Ovary (tissue), 9 donors: ENCODE data around the gene SFMBT2. TPM values are rescaled to one million over a fixed set of nuclear protein-coding genes. Genes with fewer than 3 reads are reported as not detected.

Experiments
- DNase-seq, 5 donors: peaks; one replicate each; pipeline ENCODE4 v3.0.0-alpha.2; 2019 to 2020
- H3K27ac ChIP-seq, 2 donors: fragments of 200-600 bp; one replicate each; pipeline versions ENCODE4 v1.5.1 to v1.8.0; 2019 to 2022
- H3K27me3 ChIP-seq: fragments of 200-600 bp; one replicate; pipeline ENCODE4 v1.8.0; 2022
- H3K36me3 ChIP-seq: fragments of 200-600 bp; sonication (generic); one replicate; pipeline ENCODE4 v1.5.1; 2019
- H3K4me1 ChIP-seq: one replicate; pipeline ENCODE4 v1.8.1; 2013; ENCODE audit warnings: mild to moderate bottlenecking, moderate library complexity; ENCODE audit not compliant: insufficient read depth
- H3K4me3 ChIP-seq: fragments of 200-600 bp; sonication (generic); one replicate; pipeline ENCODE4 v1.5.1; 2017
- H3K9me3 ChIP-seq, 2 donors: fragments of 200-600 bp in 1 of 2; sonication (generic) in 1 of 2; one replicate each; pipeline versions ENCODE4 v1.5.1 to v1.8.1; 2013 to 2019; ENCODE audit warnings: mild to moderate bottlenecking in 1 of 2, moderate library complexity in 1 of 2
- EP300 ChIP-seq: sonication (generic); formaldehyde crosslinking; IDR thresholded peaks from one replicate; pipeline ENCODE4 v1.6.1; 2017; ENCODE audit warnings: antibody characterized with exemption
- POLR2A ChIP-seq: fragments of 450-650 bp; IDR thresholded peaks from one replicate; pipeline ENCODE4 v1.6.1; 2017; ENCODE audit warnings: antibody characterized with exemption, mild to moderate bottlenecking, moderate library complexity
- WGBS, 3 donors: extraction: QIAGEN DNeasy Blood & Tissue Kit in 1 of 3; methylation state at CpG; one replicate each; pipeline versions ENCODE4 v1.1.5 to v1.1.7; 2013 to 2017; 5-methylcytosine and 5-hydroxymethylcytosine counted together
- intact Hi-C, 4 donors: fragments of 100-400 bp; cut with DNase I; formaldehyde crosslinking; loops; one replicate each; pipeline versions ENCODE4 v1.11.0 to v1.15.1; 2022 to 2023
- polyA plus RNA-seq, 2 donors: library from polyadenylated mRNA; stranded (reverse); fragments of 200-250 nt in 1 of 2; fragments of 350-450 nt in 1 of 2; fragmentation: Illumina TruSeq in 1 of 2; extraction: RNeasy Lipid Tissue Mini Kit (QIAGEN cat#74804) in 1 of 2; gene quantifications; one replicate each; pipeline ENCODE4 v1.2.3, GENCODE V29; 2013 to 2014
- total RNA-seq, 7 donors: library from RNA; depleted of rRNA in 2 of 7; stranded (reverse); fragments of >200 nt in 2 of 7; fragmentation: NEBNext Ultra II Directional in 3 of 7; extraction: Animal tissue kit (Norgen Biotek cat#: 25700) in 3 of 7; gene quantifications; one replicate each; pipeline versions ENCODE4 v1.1.0 to v1.2.4, GENCODE V29; 2016 to 2023
- TF ChIP-seq, protein P1 (sequence below), 3 donors: fragments of 450-650 bp in 2 of 3; fragments of 200-600 bp in 1 of 3; IDR thresholded peaks; one replicate each; pipeline versions ENCODE4 v1.5.1 to v1.8.0; 2016 to 2022; ENCODE audit warnings: antibody characterized with exemption in 3 of 3, mild to moderate bottlenecking in 1 of 3
- donor health status: DM: no; HTN: no; CAD: no; lungs with moderate emphysema.
- donor health status: DM: no; HTN: no; CAD: no.
- donor health status: Bipolar disorder and iron deficiency.
- donor health status: DM: yes; HTN: yes; CAD: no.
- donor health status: DM: no; HTN: no; CAD: no.
- donor health status: DM: yes; HTN: yes; CAD: no.

The SFMBT2 gene
- total and polyA plus RNA-seq, 9 donors, result 5.0 to 28.1 (median 17.8) TPM

DNA sequence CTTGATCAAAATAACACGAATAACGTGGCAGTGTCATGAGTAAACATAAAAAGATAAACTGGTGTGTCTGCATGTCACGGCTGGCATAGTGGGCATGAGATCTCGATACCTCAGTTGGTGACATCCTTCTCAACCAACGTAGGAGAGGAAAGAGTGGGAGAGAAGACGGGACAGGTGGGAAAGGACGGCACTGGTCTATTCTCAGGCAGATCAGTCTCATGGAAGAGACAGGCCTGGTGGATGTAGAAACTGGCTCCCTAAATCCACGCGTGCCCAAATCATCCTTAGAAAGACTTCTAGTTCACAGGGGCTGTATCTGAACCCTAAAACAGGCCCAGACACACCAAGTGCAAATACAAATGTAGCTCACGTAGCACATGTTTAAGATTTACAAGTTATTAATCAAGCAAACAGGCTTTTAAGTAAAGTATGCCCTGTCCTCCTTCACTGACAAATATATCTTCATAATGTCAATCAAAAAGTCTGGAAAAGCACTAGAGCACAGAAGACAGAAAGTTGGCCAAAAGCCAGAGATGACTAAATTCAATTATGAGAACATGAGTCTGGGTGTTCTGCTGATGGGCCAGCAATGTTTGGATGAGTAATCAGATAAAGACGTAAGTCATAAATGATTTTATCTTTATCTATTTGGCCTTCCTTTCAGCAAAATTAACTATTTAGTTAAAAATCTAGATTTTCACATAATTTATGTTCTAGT is 56.3 kb downstream of the SFMBT2 start:
- 91 to 92% (median 92%) methylated on average over 11 of the region's 11 CpGs for WGBS, 3 donors
- Histone ChIP-seq H3K36me3 (no peaks in the 10 kb centered on the region), H3K4me1 (no peaks in the 10 kb centered on the region), H3K4me3 (no peak overlapping the region), H3K9me3 (no peaks in the 10 kb centered on the region), H3K27ac (no peak overlapping the region), H3K27me3 (no peaks in the 10 kb centered on the region)
- DNase-seq, result no peak
- TF ChIP-seq EP300 (no peak), POLR2A (no peak)
- TF ChIP-seq, protein P1, sequence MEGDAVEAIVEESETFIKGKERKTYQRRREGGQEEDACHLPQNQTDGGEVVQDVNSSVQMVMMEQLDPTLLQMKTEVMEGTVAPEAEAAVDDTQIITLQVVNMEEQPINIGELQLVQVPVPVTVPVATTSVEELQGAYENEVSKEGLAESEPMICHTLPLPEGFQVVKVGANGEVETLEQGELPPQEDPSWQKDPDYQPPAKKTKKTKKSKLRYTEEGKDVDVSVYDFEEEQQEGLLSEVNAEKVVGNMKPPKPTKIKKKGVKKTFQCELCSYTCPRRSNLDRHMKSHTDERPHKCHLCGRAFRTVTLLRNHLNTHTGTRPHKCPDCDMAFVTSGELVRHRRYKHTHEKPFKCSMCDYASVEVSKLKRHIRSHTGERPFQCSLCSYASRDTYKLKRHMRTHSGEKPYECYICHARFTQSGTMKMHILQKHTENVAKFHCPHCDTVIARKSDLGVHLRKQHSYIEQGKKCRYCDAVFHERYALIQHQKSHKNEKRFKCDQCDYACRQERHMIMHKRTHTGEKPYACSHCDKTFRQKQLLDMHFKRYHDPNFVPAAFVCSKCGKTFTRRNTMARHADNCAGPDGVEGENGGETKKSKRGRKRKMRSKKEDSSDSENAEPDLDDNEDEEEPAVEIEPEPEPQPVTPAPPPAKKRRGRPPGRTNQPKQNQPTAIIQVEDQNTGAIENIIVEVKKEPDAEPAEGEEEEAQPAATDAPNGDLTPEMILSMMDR (IDR thresholded peaks at IDR 0.05), result no peak
- intact Hi-C loops, result no loop called here

DNA sequence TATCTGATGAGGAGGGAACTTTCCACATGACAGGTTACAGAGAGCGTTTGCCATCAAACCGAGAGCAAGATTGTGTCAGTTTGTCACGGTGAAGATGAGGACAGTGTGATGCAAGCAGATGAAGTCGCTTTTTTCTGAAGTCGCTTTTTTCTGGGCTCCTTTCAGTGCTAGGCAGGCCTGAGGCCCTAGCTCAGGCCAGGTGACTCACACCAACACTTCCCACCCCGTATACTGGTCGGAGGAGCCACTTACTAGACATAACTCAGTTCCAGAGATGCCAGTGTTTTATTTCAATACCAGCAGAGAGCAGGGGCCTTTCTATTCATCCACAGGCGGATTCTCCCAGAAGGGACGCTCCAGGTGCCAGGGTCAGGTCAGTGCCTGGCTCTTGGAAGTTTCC is 58.9 kb downstream of the SFMBT2 start:
- Histone ChIP-seq H3K27ac (no peak overlapping the region), H3K4me1 (no peaks in the 10 kb centered on the region), H3K9me3 (no peaks in the 10 kb centered on the region), H3K36me3 (no peaks in the 10 kb centered on the region), H3K27me3 (no peaks in the 10 kb centered on the region), H3K4me3 (no peak overlapping the region)
- intact Hi-C loops, result no loop called here
- 92 to 94% (median 93%) methylated on average over 9 of the region's 9 CpGs for WGBS, 3 donors
- no peak for DNase-seq
- TF ChIP-seq, protein P1 (IDR thresholded peaks at IDR 0.05), result no peak
- TF ChIP-seq POLR2A (no peak), EP300 (no peak)

DNA sequence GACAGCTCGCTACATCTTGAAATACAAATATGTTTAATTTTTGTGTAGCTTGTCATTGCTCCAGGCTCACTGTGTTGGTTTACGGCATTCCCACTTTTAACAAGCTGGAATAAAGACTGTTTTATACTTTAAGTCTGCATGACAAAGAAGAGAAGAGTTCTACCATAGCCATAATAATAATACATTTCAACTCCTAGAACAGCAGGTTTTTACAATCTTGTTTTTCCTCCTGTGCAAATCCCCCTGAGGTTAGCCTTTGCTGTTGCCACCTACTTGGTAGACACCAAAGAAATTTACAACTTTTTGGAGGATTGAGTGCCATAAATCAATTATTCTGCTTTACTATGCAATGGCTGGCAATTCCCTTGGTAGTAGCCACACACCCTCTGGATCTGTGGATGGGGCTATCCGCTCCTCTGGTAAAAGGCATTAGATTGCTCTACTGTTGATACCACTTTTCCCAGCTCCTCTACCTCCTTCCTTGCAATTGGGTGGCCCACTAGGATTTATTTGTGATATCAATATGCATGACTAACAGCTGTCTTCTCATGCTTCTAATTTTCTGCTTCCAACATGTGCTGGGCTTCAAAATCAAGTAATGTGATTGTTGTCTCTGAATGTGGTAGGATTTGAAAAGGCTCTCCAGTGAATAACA is 60.2 kb downstream of the SFMBT2 start:
- DNase-seq, result no peak
- TF ChIP-seq EP300 (no peak), POLR2A (no peak)
- TF ChIP-seq, protein P1 (IDR thresholded peaks at IDR 0.05), result no peak
- intact Hi-C loops, result no loop called here
- Histone ChIP-seq H3K9me3 (no peaks in the 10 kb centered on the region), H3K27me3 (no peaks in the 10 kb centered on the region), H3K27ac (no peak overlapping the region), H3K4me1 (no peaks in the 10 kb centered on the region), H3K36me3 (no peaks in the 10 kb centered on the region), H3K4me3 (no peak overlapping the region)
- 96 to 97% (median 96%) methylated on average over 3 of the region's 3 CpGs for WGBS, 3 donors

DNA sequence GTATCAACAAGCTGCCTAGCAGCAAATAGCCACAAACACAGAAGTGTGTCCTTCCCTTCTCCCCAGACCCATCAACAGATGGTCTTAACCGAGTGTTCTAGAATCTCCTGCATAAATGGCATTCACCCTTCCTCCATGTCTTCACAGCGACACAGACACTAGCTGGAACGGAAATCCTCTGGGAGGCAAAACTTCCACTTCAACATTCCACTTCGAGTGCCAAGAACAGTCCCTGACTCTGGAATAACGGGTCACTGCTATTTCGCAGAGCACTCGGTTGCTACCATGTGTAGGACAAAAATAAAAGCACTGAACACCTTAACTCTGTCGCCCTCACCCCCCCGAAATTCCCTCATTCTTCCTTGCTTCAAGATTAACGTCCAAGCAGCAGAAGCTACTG is 65.1 kb downstream of the SFMBT2 start:
- no peaks in the 10 kb centered on the region for H3K36me3 ChIP-seq
- no peak overlapping the region for H3K27ac ChIP-seq
- no peak for DNase-seq
- intact Hi-C loops, result no loop called here
- H3K9me3 ChIP-seq, result no peaks in the 10 kb centered on the region
- TF ChIP-seq, protein P1 (IDR thresholded peaks at IDR 0.05), result no peak
- no peak for TF ChIP-seq POLR2A
- no peak for TF ChIP-seq EP300
- H3K4me3 ChIP-seq, result no peak overlapping the region
- H3K27me3 ChIP-seq, result no peaks in the 10 kb centered on the region
- H3K4me1 ChIP-seq, result no peaks in the 10 kb centered on the region
- 73 to 76% (median 74%) methylated on average over 10 of the region's 10 CpGs for WGBS, 3 donors
